Activated effector memory CD4-positive, alpha-beta T cell treated with anti-CD3 and anti-CD28 coated beads, Interleukin-2, amount 50 U/mL, for 16 hours (primary cell): Measurements from ENCODE around the gene KLHL35.

ENCODE experiments used
- DNase-seq: peaks from one replicate; pipeline ENCODE4 v3.0.0-alpha.2; 2020

Gene KLHL35, protein sequence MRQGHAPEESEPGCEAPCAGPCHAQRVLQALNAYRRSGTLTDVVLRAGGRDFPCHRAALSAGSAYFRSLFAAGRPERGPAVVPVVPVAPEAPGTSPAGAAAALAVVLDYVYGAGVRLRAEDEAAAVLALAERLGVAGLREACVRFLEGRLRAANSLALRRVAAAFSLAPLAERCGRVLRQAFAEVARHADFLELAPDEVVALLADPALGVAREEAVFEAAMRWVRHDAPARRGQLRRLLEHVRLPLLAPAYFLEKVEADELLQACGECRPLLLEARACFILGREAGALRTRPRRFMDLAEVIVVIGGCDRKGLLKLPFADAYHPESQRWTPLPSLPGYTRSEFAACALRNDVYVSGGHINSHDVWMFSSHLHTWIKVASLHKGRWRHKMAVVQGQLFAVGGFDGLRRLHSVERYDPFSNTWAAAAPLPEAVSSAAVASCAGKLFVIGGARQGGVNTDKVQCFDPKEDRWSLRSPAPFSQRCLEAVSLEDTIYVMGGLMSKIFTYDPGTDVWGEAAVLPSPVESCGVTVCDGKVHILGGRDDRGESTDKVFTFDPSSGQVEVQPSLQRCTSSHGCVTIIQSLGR

DNA sequence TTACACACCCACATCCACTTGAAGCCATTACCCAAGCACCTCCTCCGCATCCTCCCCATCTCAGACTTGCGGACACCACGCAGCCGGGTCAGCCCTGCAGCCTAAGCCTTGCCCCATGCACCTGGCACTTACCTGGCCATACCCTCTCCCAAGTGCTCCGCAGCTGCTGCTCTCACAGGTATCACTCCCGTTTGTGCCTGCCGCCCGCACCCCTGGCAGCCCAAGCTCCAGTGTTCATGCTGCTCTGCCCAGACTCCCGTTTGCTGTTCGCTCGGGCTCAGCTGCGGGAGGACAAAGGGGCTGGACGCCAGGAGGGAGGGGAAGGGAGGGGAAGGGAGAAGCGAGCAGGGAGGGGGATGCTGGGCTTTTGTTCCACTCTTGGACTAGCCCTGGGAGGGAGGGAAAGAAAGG, at the start of gene KLHL35:
Gene KLHL35 (minus strand): TSS at position 293 of the 411 bp plus-strand sequence. CDS start 2,574 bp downstream, outside the sequence.
- no peak for DNase-seq

DNA sequence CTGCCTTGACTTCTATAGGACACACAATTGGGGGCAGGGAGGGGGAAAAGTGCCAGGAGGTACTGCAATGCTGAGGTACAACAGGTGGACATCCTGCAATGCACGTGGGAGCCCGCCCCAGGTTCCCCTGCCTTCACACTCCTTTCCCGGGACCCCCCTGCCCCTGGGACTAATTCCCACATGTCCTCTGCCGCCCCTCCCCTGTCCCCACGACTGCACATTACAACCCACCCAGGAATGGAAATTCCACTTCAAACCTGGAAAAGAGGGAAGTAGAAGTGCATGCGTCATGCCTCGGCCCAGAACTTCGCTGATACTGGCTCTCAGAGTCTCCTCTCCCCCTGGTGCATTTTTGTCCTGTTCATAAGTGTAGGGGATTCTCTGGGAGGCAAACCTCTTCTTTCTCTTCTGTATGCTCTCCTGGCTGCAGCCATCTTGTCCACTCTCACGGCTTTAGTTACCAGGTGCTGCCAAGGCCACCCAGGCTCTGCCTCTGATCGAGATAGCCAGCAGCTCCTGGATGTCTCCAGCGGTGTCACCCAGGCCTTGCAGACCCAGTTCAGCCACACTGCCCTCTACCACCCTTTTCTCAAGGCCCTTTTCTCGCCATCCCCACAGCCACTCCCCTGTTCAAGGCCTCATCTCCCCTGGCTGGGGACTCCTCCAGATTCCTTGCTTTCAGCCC, 49.1 kb upstream of the KLHL35 start:
- no peak for DNase-seq

DNA sequence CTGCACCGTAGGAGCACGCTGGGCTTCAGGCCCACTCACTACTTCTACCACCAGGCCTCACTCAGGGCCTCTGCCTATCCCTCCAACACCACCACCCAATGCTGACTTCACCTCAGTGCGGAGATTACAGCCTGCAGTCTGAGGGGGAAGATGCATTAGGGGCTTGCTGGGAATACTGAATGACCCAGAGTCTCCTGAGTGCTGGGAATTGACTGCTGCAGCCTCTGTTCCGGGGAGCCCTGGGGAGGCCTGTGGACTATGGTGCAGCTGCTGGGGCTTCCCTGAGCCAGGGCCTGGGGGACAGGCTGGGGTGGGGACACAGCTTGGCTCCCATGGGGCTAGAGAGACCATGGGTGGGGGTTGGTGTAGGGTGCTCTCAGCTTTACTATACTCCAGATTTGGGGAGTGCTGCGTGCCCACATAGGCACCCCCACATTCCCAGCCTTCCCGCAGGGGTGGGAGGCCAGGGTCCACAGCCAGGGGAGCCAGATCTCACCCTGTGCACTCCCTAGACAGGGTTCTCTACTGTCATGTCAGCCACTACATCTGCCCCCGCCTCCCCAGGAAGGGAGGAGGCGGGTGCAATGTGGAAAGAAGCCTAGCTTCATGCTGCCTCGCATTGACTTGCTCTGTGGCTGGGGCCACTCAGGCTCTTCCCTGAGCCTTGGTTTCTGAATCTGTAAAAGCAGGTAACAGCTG, 48.4 kb upstream of the KLHL35 start:
- DNase-seq = no peak

DNA sequence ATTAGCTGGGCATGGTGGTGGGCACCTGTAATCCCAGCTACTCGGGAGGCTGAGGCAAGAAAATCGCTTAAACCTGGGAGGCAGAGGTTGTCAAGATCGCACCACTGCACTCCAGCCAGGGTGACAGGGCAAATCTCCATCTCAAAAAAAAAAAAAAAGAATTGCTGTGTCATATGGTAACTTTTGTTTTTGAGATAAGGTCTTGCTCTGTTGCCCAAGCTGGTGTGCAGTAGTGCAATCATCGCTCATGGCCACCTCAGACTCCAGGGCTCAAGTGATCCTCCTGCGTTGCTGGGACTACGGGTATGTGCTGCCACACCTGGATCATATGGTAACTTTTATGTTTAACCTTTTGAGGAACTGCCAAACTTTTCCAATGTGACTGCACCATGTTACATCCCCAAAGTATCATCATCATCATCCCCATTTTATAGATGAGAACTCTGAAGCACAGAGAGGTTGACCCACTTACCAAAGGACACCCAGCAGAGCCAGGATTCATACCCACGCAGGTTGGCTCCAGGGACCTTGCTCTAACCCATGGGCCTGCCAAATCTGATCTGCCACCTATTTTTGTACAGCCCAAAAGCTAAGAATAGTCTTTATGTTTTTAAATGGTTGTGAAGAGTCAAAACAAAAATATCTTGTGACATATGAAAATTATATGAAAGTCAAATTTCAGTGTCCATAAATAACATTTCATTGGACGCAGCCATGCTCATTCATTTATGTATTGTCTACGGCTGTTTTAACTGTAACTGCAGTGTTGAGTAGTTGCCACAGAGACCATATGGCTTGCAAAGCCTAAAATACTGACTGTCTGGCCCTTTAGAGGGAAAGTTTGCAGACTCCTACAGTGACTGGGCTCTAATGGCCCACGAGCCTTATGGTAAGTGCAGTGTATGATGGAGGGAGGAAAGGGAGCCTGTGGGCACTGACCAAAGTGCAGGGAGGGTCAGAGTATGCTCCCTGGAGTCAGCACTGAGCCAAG, 47.5 kb upstream of the KLHL35 start:
- DNase-seq = no peak

DNA sequence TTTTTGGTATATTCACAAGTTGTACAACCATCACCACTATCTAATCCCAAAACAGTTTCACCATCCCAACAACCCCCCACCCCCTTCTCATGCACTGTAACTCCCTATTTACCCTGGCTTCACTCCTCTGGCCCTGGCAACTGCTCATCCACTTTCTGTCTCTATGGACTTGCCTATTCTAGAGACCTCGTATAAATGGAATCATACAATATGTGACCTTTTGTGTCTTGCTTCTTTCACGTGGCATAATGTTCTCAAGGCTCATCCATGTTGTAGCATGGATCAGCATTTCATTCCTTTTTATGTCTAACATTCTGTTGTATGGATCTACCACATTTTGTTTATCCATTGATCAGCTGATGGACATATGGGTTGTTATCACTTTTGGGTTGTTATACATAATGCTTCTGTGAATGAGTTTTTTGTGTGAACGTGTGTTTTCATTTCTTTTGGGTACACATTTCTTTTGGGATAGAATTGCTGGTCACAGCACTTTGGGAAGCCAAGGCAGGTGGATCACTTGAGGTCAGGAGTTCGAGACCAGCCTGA, 46.7 kb upstream of the KLHL35 start:
- no peak for DNase-seq

DNA sequence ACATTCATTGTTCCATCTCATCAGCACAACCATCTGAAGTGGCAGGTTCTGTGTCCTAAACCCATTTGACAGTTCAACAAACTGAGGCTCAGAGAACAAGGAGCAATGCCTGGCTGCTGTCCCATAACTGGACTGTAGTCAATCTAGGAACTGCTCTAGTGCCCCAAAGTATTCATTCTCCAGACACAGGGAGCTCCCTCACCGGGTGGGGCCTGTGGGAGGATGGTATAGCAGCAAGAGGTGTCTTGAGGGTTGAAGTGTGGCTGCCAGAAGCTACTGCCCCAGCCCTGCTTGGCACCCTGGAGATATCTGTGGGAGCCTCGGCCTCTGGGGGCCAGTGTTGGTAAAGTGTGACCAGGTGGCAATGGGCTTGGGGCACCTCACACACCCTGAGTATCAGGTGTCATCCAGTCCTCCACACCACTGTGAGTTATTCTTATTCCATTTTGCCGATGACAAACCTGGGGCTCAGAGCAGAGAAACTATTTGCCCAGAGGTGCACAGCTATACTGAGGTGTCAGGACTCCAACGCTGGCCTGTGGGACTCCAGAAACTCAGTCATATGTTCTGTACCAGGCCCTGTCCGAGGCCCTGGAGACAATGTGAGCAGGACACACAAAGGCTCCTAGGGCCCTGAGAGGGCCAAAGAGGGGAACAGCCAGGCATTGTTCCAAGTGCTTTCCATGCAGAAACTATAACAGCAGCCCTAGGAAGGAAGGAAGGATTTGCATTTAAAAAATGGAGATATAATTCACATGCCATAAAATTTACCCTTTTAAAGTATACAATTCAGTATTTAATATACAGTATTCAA, 46.0 kb upstream of the KLHL35 start:
- no peak for DNase-seq

DNA sequence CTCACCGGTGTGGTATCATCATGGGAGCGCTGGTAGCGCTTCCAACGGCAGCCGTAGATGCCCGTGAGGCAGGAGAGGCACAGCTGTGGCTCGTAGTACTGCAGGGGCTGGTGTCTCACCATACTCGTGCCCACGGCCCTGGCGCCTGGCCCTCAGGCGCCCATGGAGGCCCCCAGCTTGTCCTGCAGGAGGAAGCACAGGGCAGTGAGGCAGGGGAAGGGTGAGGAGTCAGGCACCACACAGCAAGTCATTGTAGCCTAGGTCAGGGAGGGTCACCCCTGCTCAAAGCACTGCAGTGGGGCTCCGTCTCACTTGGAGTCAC, 44.6 kb upstream of the KLHL35 start:
- DNase-seq = no peak

DNA sequence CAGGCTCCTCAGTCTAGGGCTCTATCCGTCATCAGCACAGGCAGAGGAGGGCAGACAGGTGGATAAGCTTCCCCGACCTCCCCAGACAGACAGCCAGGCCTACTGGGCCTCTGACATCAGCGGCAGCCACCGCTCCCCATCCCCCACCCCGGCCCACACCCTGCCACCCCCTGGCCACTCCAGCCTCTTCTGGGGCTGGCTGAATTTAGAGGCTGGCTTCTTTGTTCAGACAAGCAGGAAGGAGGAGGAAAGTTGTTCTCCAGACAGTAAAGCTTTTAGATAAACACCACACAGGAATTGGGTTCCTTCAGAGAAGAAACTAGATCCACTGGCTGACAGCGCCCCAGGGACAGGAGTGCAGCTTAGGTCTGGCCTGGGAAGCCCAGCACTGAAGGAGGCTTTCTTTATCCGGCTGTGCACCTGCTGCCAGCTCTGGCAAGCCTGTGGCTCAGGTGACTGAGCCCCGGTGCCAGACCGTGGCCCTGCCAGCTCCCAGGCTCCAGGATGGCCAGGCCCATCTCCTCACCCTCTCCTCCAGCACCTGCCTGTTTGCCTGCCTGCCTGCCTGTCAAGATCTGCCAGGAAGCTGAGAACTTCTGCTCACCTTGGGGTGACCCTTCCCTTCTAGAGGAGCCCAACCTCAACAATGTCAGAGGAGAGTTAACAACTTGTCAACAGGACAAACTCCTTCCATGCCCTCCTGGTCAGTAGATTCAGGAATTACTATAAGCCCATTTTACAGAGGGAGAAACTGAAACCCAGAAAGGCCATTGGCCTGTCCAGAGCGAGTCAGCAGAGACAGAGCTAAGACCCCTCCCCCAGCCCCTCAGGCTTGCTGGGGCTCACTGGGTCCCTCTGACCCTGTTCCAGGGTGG, 44.0 kb upstream of the KLHL35 start:
- DNase-seq = no peak

DNA sequence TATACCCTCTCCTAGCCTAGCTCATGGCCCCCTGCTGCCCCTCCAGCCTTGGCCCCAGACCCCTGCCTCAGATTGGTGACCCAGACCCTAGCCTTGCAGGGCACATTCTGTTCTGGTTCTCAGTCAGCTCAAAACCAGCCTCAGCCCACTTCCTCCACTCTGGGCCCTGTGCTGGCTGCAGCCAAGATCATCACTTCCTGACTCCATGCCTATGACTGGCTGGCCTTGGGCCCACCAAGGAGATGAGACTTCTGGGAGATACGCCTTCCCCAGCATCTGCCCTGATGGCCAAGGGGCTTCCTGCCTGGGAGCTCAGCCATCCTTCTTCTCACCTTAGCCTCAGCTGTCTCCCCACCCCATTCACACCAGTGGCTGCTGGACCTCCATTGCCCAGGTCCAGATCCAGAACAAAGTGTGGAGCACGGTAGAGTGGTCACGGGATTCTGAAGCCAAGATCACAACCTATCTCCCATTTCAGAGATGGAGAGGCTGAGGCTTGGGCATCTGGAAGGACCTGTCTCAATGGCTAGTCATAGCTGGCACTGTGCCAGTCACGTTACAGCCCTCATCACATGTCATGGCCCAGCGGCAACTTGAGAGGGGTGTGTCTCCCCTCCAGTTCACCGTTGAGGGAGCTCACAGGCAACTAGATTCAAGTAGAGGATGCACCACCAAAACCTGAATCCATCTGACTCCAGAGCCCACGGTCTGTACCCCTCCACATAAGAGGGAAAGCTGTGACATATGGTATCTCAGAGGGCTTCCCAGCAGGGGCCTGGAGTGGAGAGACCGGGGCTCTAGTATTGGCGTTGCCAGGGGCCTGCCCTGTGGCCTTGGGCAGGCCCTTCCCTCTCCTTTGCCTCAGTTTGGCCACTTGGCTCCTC, 43.0 kb upstream of the KLHL35 start:
- no peak for DNase-seq

DNA sequence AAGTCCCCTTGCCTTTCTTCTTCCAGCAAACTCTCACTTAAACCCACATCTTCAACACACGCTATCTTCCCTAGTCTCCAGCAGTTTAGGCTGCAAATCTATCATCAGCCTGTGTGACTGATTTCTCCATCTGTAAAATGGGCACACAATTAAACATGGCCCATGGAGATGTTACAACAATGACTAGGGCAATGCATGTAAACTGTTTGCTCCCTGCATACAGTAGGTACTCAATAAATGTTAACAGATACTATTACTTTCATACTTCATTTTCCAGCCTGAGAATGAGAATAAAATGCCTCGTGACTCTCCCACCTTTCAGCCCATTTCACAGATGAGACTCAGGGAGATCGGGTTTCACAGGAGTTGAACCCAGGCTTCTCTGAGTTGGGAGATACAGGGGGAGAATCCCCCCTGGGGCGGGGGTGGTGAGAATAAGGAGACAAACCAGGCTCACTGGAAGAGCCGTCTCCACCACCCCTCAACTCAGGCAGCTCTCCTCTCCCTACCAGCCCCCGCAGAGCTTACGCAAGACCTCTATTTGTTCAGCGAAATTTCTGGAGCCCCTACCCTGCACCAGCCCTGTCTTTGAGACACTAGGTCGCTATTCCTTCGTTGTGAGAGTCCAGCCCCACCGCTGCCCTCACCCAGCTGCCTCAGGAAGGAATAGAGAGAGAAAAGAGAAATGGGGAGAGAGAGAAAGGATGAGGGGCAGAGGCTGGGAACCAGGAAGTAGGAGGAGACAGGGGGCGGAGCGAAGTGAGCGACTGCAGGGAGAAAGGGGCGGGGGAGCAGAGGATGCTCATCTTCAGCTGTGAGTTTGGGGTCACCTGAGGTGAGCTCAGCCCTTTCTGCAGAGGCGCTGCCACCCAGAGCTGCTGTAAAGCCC, 42.1 kb upstream of the KLHL35 start:
- DNase-seq = peak; percentile 79

DNA sequence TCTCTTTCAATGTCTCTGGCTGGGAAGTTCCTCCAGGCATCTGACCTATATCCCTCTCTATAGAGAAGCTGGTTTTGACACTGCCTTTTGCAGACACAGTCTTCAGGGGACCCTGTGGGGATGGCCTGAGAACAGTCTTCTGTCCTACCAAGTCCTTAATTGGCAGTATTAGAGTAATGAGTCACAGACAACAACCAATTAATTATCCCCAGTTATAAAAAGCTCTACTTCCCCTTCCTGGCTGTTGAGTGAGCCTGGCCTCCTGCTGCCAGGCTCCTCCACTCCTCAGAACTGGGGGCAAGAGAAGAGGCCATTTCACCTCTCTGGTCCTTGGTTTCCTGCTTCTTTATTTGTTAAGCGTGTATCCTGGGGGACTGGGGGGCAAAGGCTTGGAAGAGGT, 41.2 kb upstream of the KLHL35 start:
- no peak for DNase-seq

DNA sequence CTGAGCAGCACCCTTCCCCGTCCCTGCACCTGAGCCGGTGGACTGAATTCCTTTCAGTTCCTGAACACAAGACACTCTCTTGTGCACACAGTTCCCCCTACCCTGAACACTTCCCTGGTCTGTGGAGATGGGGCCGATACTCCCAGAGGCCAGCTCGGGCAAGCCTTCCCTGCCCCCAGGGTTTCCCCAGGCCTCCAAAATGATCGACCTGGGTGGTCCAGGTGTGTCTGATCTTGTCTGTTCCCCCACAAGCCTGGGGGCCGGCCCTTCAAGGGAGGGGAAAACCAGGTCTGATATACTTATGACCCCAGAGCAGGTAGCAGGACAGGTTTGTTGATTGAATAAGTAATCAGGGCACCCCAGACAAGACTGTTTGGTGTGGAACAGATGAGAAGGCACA, 40.7 kb upstream of the KLHL35 start:
- DNase-seq = no peak

DNA sequence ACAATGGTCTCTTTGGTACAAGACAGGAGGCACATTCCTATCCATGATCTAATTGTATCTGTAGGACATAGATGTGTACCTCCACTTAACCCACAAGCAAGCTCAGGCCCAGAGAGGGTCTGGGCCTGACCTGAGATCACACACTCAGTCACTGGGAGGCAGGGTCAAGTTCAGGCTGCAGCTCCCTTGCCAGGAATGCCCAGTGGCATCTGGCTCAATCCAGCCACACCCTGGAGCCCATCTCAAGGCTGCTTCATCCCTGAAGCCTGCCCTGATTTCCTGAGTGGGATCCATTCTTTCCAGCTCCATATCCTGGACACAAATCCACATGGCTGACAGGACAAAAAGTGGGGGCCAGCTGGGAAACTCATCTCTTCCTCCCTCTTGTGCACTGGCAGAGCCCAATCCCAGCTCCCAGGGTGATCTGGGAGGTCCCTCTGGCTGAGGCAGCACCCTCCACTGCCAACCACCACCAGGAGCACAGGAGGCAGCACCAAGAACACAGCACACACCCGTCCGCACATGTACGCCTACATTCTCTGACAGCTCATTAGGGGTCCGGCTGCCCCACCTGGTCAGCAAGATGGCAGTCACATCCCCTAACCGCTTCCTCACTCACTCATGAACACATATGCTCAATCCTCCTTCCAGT, 39.2 kb upstream of the KLHL35 start:
- no peak for DNase-seq

DNA sequence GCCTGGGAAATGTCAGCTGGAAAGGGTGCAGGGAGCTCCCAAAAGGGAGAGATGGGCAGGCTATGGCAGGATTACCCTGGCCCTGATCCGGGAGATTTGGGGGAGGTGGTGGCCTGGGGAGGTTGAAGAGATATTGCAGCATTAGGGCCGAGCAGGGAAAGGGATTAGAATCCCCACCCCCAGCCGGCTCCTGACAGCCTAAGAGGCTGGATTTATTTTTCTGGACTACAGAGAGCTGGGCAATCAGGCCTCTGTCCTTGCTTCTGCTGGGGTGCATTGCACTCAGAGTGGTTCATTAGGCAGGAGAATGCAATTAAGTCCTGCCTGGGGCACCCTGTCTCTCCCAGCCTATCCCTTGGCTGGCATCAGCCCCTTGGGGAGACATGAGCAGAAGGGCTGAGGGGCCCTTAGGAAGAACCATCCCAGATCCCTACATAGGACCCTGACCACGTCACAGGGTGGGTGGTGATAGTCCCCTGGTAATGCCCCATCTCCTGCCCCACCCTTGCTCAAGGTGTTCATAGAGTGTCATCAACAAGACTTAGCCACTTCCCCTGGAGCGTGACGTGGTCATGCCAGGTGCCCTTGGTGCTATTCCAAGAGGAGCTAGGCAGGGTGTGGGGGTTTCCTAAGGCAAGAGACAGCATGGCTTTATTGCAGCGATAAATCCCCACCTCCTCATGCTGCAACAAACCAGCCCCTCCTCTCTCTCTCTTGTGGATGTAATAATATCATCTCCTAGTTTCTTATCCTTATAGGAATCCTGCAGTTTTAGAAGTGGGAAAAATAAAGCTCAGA, 38.4 kb upstream of the KLHL35 start:
- DNase-seq = no peak

DNA sequence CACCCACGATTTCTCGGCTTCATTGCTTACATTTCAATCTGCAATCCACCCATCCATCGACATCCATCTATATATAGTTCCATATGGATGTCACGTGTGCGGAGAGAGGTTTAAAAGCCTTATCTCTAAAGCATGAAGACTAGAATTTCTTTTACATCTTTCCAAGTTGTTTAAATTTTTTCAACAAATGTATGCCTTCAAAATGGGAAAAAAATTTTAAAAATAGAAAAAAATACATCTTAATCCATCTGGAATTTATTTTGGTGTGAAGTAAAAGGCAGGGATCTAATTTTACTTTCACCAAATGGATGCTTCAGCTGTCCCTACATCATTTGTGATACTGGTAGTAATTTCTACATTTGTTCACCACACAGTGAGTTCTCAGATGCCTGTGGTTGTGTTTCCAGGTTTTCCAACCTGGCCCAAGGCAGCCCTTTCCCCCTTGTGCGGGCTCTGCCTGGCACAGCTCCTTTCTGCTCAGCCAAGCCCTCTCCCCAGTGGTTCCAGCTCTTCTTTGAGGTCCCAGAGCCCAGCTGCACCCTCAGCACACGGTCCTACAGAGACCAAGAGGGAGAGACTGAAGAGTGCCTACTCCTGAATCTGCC, 37.6 kb upstream of the KLHL35 start:
- no peak for DNase-seq

DNA sequence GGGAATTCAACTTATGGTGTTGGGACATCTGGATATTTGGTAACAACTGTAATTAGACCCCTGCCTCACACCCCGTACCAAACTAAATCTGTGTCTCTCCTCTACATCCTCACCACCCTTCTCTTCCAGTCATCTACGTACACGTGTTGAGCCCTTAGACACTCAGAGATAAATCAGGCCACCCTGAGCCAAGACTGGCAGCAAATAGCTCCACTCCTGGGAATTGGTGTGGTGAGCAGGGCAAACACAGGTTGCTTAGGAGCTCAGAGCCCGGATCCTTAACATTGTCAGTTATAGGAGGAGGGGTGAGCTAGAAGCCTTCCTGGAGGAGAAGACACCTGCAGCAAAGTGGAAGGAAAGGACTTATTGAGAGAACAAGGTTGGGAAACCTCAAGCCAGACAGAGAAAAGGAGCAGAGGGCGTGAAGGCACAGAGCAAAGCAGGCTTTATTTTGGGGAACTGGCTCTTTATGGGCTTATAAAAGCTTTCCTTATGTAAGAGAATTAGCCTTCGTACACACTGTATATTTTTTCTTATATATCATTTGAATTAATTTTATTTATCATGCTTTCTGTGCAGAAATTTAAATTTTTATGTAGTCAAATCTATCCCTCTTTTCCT, 36.9 kb upstream of the KLHL35 start:
- DNase-seq = no peak
